GM12874 (cell line): ENCODE measurements around the gene MMADHC.

Experiments
- TF ChIP-seq, protein P1 (sequence below): IDR thresholded peaks from 2 replicates; pipeline ENCODE4 v1.5.1; 2011; ENCODE audit warnings: low read depth, mild to moderate bottlenecking, control low read depth, low read length, moderate library complexity; ENCODE audit not compliant: insufficient read depth

MMADHC gene

DNA sequence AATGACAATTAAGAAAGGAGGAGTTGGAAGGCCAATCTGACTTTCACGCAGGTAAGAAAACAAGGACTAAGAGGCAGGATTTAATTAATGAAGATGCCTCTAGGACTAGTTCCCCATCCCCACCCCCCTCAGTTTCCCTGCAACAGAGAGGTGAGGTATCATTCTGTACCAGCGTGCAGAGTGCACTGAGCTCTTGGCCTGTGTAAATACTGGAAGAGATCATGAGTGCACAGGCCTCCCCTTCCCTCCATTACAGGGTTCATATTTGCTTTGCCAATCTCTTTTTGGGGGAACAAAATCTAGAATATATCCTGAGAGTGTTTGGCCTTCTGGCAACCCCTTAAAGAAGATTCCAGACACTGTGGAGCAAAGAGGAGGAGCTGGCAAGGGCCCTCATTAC, 60.9 kb downstream of the MMADHC start:
- TF ChIP-seq, protein P1, sequence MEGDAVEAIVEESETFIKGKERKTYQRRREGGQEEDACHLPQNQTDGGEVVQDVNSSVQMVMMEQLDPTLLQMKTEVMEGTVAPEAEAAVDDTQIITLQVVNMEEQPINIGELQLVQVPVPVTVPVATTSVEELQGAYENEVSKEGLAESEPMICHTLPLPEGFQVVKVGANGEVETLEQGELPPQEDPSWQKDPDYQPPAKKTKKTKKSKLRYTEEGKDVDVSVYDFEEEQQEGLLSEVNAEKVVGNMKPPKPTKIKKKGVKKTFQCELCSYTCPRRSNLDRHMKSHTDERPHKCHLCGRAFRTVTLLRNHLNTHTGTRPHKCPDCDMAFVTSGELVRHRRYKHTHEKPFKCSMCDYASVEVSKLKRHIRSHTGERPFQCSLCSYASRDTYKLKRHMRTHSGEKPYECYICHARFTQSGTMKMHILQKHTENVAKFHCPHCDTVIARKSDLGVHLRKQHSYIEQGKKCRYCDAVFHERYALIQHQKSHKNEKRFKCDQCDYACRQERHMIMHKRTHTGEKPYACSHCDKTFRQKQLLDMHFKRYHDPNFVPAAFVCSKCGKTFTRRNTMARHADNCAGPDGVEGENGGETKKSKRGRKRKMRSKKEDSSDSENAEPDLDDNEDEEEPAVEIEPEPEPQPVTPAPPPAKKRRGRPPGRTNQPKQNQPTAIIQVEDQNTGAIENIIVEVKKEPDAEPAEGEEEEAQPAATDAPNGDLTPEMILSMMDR = no peak

DNA sequence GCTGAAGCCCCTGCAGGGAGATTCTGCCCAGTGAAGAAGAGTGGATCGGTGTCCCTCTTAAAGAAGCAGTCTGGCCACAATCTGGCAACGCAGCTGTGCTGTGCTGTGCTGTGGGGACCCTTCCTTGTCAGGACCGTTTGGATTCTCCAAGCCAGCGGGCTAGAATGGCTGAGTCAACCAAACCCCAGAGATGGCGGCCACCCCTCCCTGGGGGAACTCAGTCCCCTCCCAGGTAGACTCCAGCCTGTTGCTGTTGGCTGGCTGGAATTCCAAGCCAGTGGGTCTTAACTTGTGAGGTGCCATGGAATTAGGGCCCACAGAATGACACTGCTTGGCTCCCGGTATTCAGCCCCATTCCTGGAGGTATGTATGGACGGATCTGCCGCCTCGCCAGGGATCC, 62.3 kb downstream of the MMADHC start:
- TF ChIP-seq, protein P1 = no peak
